Neutrophil (primary cell): ENCODE results near the gene CXCL8.

Experiments used
- H3K27ac ChIP-seq: fragments of 200-600 bp; sonication (generic); 2 replicates; pipeline ENCODE4 v1.5.1; 2016; ENCODE audit warnings: mild to moderate bottlenecking, moderate library complexity
- H3K27me3 ChIP-seq: fragments of 200-600 bp; sonication (generic); 2 replicates; pipeline ENCODE4 v1.6.0; 2016; ENCODE audit warnings: mild to moderate bottlenecking
- H3K36me3 ChIP-seq: fragments of 200-600 bp; sonication (generic); 2 replicates; pipeline ENCODE4 v1.5.1; 2017
- H3K4me1 ChIP-seq, 2 experiments: fragments of 200-600 bp in 1 of 2; sonication (generic) in 1 of 2; 1 replicate in 1 of 2; 2 replicates in 1 of 2; pipeline versions ENCODE4 v1.5.1 to v1.6.1; 2013 to 2016; ENCODE audit warnings: low read depth in 1 of 2, low read length in 1 of 2, mild to moderate bottlenecking in 1 of 2, moderate library complexity in 1 of 2; ENCODE audit not compliant: control insufficient read depth in 1 of 2, insufficient read depth in 1 of 2
- H3K4me3 ChIP-seq, 2 experiments: fragments of 200-600 bp in 1 of 2; sonication (generic) in 1 of 2; 1 replicate in 1 of 2; 2 replicates in 1 of 2; pipeline ENCODE4 v1.5.1; 2013 to 2016; ENCODE audit warnings: low read depth in 1 of 2, low read length in 1 of 2, mild to moderate bottlenecking in 1 of 2, moderate library complexity in 1 of 2
- H3K9me3 ChIP-seq: fragments of 200-600 bp; sonication (generic); 2 replicates; pipeline ENCODE4 v1.5.1; 2016
- CTCF ChIP-seq: fragments of 200-600 bp; sonication (generic); IDR thresholded peaks from 2 replicates; pipeline ENCODE4 v1.5.1; 2016; ENCODE audit warnings: antibody characterized with exemption

The CXCL8 gene

GRCh38 chr4:73723928-73724327, 16.4 kb upstream of the CXCL8 start:
- Histone ChIP-seq H3K4me3 (no peak overlapping the region), H3K27me3 (no peaks in the 10 kb centered on the region), H3K27ac (peak overlapping the region; percentile 97), H3K4me1 (peaks cover 54 to 77% of the 10 kb centered on the region in 2 experiments), H3K36me3 (no peaks in the 10 kb centered on the region), H3K9me3 (no peaks in the 10 kb centered on the region)
- no peak for TF ChIP-seq CTCF

GRCh38 chr4:73725510-73725909, 14.9 kb upstream of the CXCL8 start:
- no peaks in the 10 kb centered on the region for H3K9me3 ChIP-seq
- no peaks in the 10 kb centered on the region for H3K36me3 ChIP-seq
- H3K4me1 ChIP-seq: peaks cover 54 to 77% of the 10 kb centered on the region in 2 experiments
- H3K4me3 ChIP-seq: no peak overlapping the region
- TF ChIP-seq CTCF: no peak
- H3K27me3 ChIP-seq: no peaks in the 10 kb centered on the region
- H3K27ac ChIP-seq: peak overlapping the region; percentile 97

GRCh38 chr4:73725985-73726384, 14.4 kb upstream of the CXCL8 start:
- Histone ChIP-seq H3K4me3 (no peak overlapping the region), H3K4me1 (peaks cover 54 to 77% of the 10 kb centered on the region in 2 experiments), H3K9me3 (no peaks in the 10 kb centered on the region), H3K36me3 (no peaks in the 10 kb centered on the region), H3K27me3 (no peaks in the 10 kb centered on the region), H3K27ac (peak overlapping the region; percentile 97)
- TF ChIP-seq CTCF: no peak

- no peaks in the 10 kb centered on the region for H3K27me3 ChIP-seq
- no peak overlapping the region for H3K4me3 ChIP-seq
- peaks cover 54 to 77% of the 10 kb centered on the region in 2 experiments for H3K4me1 ChIP-seq
- H3K27ac ChIP-seq: peak overlapping the region; percentile 97
- no peaks in the 10 kb centered on the region for H3K9me3 ChIP-seq
- no peaks in the 10 kb centered on the region for H3K36me3 ChIP-seq
- TF ChIP-seq CTCF: no peak
Measured at GRCh38 chr4:73727685-73728084, 12.7 kb upstream of the CXCL8 start.

- H3K27ac ChIP-seq: peak overlapping the region; percentile 97
- no peak for TF ChIP-seq CTCF
- no peaks in the 10 kb centered on the region for H3K9me3 ChIP-seq
- no peaks in the 10 kb centered on the region for H3K36me3 ChIP-seq
- H3K4me1 ChIP-seq: peaks cover 54 to 77% of the 10 kb centered on the region in 2 experiments
- no peaks in the 10 kb centered on the region for H3K27me3 ChIP-seq
- no peak overlapping the region for H3K4me3 ChIP-seq
Measured at GRCh38 chr4:73728091-73728741, 12.2 kb upstream of the CXCL8 start.
